ENCODE data around the gene NINJ1. TPM values are rescaled to one million over a fixed set of nuclear protein-coding genes. Genes with fewer than 3 reads are reported as not detected.

Gene NINJ1
- total RNA-seq, 1 experiment from 2014 or later, result 26.7 TPM

- no peak for ATAC-seq
- TF ChIP-seq CTCF (IDR thresholded peaks at IDR 0.05), result no peak
- TF ChIP-seq SIN3A (IDR thresholded peaks at IDR 0.05; ENCODE audit: borderline replicate concordance, insufficient read depth, low read depth, low read length), result no peak
- TF ChIP-seq TCF7L2 (IDR thresholded peaks at IDR 0.05; ENCODE audit: low read depth, low read length), result no peak
- TF ChIP-seq POLR2AphosphoS5 (IDR thresholded peaks at IDR 0.05; ENCODE audit: low read depth, low read length), result no peak
- no peak for TF ChIP-seq REST (IDR thresholded peaks at IDR 0.05; ENCODE audit: insufficient read depth in 1 of 2, low read depth in 2 of 2, low read length in 1 of 2)
- Histone ChIP-seq H3K36me3 (ENCODE audit: control insufficient read depth, insufficient read depth, low read length) (no peaks in the 10 kb centered on the region; the same call in 1 of the 2 replicates), H3K27ac (ENCODE audit: low read length) (no peak overlapping the region), H3K27me3 (ENCODE audit: control insufficient read depth, insufficient read depth, low read length) (no peaks in the 10 kb centered on the region), H3K9me3 (ENCODE audit: control insufficient read depth, insufficient read depth, low read depth, low read length) (no peaks in the 10 kb centered on the region), H3K4me3 (ENCODE audit: low read depth in 2 of 2, low read length in 2 of 2) (no peak overlapping the region), H3K4me1 (ENCODE audit: control insufficient read depth, insufficient read depth, low read length) (peaks cover 7% of the 10 kb centered on the region)
- no peak for DNase-seq (ENCODE audit: low read depth, low spot score)
- in situ Hi-C loops (cut with HindIII; ENCODE audit: low pct_unique_long_range_greater_than_20kb, low sequenced_read_pairs), result no loop called here
- ChIA-PET CTCF (no interaction called here), POLR2A (no interaction called here)
- intact Hi-C loops (cut with micrococcal nuclease; ENCODE audit: unreplicated experiment), result no loop called here
- BruUV-seq (replicated peaks), result no TSS peak
Observed at GRCh38 chr9:93138171-93138764, 4.2 kb upstream of the NINJ1 start.

GRCh38 chr9:93137362-93137761, 3.3 kb upstream of the NINJ1 start:
- H3K27ac ChIP-seq (ENCODE audit: low read length), result no peak overlapping the region
- no TSS peak for BruUV-seq (replicated peaks)
- no peak for ATAC-seq
- POLR2A ChIA-PET, result no interaction called here
- CTCF ChIA-PET, result no interaction called here
- H3K36me3 ChIP-seq (ENCODE audit: control insufficient read depth, insufficient read depth, low read length), result no peaks in the 10 kb centered on the region; the same call in 1 of the 2 replicates
- intact Hi-C loops (cut with micrococcal nuclease; ENCODE audit: unreplicated experiment), result no loop called here
- no peak for DNase-seq (ENCODE audit: low read depth, low spot score)
- TF ChIP-seq POLR2AphosphoS5 (IDR thresholded peaks at IDR 0.05; ENCODE audit: low read depth, low read length), result no peak
- no peak for TF ChIP-seq TCF7L2 (IDR thresholded peaks at IDR 0.05; ENCODE audit: low read depth, low read length)
- no peak for TF ChIP-seq SIN3A (IDR thresholded peaks at IDR 0.05; ENCODE audit: borderline replicate concordance, insufficient read depth, low read depth, low read length)
- TF ChIP-seq CTCF (IDR thresholded peaks at IDR 0.05), result no peak
- TF ChIP-seq REST (IDR thresholded peaks at IDR 0.05; ENCODE audit: insufficient read depth in 1 of 2, low read depth in 2 of 2, low read length in 1 of 2), result no peak
- H3K27me3 ChIP-seq (ENCODE audit: control insufficient read depth, insufficient read depth, low read length), result no peaks in the 10 kb centered on the region
- no peak overlapping the region for H3K4me3 ChIP-seq (ENCODE audit: low read depth in 2 of 2, low read length in 2 of 2)
- peaks cover 16% of the 10 kb centered on the region for H3K4me1 ChIP-seq (ENCODE audit: control insufficient read depth, insufficient read depth, low read length)
- in situ Hi-C loops (cut with HindIII; ENCODE audit: low pct_unique_long_range_greater_than_20kb, low sequenced_read_pairs), result no loop called here
- no peaks in the 10 kb centered on the region for H3K9me3 ChIP-seq (ENCODE audit: control insufficient read depth, insufficient read depth, low read depth, low read length)
